KG1 (cell line): ENCODE data around the gene PRR5.

Experiments used
- DNase-seq: peaks from one replicate; lab custom pipeline; 2025; lab: John Stamatoyannopoulos, UW

The PRR5 gene

DNA sequence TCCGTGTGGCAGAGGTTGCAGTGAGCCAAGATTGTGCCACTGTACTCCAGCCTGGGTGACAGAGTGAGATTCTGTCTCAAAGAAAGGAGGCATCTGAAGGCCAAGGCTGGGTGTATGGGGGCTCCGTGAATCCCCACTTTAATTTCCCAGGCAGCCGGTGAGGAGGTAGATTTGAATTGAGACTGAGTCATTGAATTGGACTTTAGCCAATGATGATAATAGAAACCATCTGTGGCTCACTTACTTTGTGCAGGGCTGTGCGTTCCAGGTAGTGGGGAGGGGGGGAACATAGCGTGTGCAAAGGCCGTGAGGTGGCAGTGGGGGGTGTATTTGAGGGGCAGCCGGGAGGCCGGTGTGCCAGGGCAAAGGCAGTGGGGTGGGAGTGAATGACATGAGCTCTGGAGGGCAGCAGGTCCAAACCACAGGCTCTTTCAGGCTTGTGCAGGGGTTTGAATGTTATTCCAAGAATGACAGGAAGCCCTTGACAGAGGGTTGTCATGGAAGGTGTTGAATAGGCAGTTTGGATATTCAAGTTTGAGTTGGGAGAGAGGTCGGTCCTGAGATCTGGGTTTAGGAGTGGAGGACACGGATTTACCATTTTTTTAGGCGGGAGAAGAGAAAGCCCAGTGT lies 56.5 kb downstream of the PRR5 start:
- no peak for DNase-seq

DNA sequence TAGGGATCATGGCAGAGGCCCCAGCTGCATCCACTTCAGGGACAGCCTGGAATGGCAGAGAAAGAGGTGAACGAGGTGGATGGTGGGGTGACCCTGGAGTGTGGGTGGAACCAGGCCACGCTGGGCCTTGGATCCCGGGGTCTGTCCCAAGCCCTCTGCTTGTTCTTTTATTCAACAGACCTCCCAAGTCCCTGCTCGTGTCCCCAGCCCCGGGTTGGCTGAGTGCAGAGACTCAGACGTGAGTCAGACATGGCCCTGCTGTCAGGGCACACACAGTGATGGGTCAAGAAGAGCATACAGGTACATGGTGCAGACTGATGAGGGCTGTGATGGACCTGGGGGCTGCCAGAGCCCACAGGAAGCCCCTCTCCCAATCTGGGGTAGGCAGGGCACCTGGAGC lies 57.0 kb downstream of the PRR5 start:
- no peak for DNase-seq

DNA sequence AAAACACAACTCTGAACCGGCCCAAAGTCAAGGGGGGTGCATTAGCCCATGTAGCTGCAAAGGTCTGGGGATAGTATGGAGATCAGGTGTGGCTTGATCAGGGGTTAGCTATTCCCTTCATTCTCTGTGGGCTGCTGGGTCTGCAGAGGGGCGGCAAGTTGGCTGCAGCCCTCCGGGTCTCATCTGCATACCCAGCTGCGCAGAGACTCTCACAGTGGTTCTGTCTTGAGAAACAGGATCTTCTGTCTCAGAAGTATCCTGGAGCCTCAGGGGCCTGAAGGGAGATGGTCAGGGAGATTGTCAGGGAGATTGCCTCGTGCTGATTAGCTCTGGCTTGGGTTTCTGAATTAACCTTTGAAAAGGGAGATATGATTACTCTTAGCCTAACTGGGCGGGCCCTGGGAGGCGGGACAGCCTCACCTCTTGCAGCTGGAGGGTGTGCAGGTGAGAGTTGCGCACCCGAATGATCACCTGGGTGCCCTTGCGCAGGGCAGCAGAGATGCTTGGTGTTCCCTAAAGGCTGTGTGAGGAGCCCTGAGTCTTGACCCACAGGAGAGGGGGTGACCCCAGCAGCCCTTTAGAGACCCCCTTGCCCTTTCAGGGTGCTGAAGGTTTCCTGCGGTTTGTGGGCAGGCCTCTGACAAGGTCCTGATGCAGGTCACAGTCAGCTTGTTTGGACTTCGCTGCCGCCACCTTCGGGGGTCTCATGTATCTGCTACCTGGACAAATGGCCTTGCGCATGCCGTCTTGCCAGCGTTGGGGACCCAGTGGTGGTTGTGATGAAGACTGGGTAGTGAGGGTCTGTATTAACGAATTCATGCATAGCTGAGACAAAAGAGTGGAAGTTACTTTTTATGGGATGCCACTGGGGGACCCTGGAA lies 57.7 kb downstream of the PRR5 start:
- DNase-seq = no peak

DNA sequence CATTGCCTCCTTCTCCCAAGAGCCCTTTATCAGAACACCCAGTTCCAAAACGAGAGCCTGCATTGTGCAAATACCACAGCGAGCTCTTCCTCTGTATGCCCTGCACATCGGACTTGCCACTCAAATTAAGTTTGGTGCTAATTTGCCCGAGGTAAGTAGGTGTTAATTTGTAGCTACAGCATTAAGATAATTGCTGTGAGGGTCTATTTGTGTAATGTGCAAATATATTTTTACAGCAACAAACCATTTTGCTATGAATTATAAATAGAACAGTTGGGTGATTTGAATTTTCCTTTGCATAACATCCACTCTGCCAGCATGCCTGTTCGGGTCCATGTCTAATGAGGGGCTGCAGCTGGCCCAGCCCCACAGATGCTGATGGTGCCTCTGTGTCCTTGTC lies 58.5 kb downstream of the PRR5 start:
- DNase-seq = no peak

DNA sequence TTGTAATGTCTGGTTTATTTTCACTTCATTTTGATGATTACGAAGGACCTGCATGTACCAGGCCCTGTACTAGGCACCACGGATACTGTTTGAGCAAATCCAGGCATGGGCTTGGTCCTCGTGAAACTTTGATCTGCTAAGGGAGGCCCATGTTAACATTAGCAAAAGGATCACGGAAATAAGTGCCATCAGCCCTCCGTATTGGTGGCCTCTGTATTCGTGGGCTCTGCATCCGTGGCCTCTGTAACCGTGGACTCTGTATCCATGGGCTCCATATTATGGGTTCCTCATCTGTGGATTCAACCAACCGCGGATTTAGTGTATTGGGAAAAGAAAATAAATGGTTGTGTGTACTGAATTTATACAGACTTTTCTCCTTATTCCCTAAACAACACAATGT lies 59.0 kb downstream of the PRR5 start:
- no peak for DNase-seq

DNA sequence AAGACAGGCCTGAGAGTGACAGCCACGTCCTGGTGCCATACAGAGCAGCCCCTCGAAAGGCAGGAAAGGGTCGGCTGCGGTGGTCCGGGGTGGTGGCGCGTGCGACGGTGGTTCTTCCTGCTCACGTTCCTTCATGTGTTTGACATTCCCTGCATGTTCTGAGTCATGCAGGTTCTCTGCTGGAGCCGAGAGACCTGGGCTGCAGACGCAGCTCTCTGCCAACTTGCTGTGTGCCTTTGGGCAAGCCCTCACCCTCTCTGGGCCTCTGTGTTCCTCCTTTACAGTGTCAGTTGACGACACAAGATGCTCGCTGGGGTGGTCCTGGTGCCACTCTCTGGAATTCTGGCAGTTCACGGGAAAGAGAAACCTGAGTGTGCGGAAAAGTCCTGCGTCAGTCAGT lies 62.4 kb downstream of the PRR5 start:
- DNase-seq = no peak

DNA sequence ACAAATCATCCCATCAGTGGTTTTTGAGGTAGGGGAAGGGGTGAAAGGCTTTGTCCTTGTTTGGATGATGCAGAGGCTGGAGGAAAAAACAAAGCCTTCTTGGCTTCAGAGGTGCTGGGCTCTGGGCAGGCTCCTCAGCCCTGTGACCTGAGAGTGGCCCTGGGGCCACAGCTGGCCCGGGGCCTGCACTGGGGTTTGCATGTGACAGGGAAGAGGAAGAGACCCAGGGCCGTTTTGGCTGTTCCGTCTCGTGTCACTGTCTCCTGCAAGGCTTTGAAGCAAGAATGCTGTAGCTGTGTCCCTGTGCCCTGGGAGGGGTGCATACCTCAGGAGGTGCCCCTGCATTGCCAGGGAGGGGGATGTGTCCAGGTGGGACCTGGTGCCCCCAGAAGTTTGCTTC lies 63.0 kb downstream of the PRR5 start:
- no peak for DNase-seq

DNA sequence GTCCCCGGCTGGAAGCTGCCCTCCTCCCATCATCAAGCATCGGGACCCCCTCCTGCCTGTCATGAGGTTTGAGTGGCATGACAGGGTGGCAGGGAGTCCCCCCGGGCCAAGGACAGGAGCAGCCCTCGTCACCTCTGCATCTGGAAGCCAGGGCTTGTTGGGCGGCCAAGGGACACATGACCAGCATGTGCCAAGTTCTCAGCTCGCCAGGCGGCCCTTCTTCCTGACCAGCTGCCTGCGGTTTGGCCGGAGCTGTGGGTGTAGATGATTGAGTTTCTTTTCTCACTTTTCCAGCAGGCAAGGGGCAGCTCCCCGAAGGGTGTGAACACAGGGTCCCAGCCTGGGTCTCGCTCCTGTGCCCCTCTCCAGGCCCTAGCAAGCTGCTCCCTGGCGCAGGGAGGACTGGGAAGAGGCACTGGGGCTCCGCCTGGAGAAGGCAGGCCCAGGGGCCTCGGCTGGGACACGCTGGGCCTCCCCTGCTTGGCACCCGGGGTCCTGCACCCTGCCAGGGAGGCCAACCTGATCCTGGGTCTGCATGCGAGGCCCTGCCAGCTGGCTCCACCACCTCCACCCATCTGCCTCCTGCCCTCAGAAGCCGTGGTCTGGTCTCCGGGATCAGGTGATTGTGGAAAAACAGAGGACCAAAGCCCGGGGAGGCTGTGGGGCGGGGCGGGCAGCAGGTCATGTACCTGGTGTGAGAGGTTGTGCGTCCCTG lies 63.7 kb downstream of the PRR5 start:
- no peak for DNase-seq

DNA sequence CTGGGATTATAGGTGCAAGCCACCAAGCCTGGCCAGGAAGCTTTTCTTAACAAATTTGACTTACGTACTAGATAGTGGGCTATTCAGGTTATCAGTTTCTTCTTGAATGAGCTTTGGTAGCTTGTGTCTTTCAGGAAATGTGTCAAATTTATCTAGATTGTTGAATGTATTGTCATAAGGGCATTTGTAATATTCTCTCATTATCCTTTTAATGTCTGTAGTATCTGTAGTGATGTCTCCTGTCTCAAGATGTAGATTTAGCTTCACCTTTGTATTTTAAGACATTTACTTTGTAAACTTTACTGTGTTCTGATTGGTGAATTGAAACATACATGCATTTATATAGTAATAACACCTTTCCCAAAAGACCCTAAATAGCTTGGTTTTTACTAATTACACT lies 71.1 kb downstream of the PRR5 start:
- no peak for DNase-seq

DNA sequence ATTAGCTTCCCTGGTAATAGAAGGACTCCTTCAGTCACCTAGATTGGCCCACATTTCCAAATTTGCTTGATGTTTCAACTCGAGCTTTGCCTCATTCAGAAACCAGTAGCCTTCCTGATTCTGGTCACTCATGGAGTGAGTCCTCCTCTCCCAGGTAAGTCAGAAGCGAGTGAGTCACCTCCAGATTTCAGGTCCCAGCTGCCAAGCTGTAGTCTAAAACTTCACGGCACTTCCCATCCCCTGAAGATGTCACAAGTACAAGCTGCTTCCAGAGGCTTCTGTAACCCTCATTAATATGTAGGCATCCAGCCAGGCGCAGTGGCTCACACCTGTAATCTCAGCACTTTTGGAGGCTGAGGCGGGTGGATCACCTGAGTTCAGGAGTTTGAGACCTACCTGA lies 73.9 kb downstream of the PRR5 start:
- no peak for DNase-seq

DNA sequence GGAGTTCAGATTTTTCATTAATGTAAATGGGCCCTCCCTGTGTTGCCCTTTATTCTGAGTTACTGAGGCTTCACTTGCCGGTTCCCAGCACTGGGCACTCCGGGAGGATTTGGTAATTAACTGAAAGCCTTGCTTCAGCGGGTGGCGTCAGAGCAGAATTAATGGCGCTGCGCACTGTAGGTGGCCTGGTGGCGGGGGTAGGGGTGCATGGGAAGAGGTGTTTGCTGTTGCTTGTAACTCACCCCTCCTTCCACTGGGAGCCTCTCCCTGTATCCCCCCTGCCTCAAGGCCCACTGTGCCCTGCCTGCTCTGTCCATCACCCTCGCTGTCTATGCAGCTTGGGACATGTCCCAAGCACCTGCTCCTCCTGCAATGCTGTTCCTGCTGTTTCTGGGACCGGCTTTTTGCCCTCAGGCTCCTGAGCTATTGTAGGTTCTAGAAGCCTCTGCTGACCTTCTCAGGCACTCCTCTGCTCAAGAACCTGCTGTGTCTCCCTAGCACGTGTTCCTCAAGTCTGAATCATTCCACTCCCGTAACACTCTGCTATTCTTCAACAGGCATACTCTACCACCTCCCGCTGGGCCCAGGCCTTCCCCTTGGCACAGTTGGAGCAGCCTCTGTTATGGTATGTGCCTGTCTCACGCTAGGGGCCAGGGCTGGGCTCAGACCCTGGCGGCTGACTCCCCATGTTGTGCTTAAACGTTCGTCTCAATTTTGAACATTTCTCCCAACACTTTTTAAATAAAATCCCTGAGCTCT lies 74.8 kb downstream of the PRR5 start:
- no peak for DNase-seq

DNA sequence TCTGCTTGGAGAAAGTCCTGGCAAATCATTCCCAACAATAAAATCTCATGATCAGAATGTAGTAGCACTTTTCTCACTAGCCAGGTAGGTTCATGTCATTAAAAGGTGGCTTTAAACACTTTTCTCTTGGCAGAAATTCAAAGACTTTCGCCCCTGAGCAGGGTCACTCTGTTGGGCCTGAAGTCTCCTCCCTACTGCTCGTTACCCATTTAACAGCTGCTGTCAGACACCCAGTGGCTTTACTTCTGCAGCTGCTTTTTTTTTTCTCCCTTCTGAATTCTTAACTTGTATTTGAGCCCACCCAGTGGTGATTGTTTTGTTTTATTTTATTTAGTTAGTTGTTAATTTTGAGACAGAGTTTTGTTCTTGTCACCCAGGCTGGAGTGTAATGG lies 75.4 kb downstream of the PRR5 start:
- no peak for DNase-seq

DNA sequence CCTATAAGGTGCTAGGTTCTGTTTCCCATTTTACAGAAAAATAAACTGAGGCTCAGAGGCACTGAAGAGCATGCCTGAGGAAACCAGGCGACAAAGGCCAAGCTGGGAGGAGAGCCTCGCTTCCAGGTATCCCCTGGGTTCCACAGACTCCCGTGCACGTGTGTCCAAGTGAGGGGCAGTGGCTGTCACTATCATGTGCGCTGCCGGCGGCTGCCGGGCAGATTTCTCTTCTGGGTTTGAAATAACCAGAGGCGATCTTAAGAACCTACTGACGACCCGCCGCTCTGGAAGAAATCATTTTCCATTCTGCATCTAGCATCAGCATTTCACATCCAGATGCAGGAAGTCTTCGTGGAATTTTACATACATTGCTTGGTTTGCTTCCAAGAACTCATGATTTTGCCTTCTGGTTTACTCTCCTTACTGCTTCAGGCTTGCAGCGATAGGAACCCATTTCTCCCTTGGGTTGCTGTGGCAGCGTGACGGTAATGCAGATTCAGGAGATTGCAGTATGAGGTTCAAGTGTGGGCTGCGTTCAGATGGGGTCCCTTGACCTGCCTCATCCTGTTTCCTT lies 79.0 kb downstream of the PRR5 start:
- no peak for DNase-seq

DNA sequence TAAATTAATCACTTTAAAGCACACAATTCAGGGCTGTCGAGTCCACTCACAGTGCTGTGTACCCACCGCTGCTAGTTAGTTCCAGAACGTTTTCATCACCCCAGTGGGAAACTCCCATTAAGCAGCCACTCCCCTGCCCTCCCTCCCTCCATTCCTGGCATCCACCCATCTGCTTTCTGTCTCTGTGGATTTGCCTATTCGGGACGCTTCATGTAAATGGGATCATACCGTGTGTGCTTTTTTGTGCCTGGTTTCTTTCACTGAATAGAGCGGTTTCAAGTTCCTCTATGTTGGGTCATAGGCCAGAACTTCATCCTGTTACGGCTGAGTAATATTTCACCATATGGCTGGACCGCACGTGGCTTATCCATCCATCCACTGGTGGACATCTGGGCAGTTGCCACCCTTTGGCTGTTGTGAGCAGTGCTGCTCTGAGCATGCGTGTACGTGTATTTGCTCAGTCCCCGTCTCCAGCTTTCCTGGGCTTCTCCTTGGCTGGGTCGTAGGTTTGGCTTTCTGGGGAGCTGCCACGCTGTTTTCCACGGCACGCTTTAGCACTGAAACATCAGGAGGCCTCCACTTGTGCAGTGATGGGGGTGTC lies 80.5 kb downstream of the PRR5 start:
- no peak for DNase-seq

DNA sequence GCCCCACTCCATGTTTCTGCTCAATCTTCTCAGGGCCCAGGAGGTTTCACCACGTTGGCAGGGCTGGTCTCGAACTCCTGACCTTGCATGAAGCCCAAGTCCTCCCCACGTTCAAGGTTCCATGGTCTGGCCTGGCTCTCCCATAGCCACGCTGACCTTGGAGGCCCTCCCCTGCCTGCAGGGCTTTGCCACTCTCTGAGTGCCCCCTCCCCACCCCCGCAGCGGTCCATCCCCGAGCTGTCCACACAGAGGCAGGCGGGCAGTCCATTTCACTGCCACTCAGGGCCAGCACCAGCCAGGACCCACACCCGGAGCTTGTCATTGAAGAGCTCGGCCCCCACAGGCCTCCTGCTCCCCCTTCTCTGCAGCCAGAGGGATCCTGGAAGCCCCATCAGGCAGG lies 81.1 kb downstream of the PRR5 start:
- DNase-seq = no peak

DNA sequence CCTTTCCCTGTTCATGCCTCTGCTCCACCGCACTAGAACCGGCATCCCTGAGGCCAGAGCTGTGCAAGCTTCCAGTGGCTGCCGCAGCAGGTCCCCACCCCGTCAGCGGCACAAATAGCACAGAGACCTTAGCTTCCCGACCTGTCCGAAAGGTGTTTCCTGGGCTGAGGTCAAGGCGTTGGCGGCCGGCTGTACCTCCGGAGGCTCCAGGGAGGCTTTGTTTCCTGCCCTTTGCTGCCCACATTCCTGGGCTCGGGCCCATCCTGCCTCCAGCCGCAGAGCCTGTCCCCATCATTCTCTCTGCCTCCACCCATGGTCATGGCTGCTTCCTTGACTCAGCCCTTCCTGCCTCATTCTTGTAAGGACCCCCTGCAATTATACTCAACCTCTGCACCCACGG lies 81.6 kb downstream of the PRR5 start:
- DNase-seq = no peak

DNA sequence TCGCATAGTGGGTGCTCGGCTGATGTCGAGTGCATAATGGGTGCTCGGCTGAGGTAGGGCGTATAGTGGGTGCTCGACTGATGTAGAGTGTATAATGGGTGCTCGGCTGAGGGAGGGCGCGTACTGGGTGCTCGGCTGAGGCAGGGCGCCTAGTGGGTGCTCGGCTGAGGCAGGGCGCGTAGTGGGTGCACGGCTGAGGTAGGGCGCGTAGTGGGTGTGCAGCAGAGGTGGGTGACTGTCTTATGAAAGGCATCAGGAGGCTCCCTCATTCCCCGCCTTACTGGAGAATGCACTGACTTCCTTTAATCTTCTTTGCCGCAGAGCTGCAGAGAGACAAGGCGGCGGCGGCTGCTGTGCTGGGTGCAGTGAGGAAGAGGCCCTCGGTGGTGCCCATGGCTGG lies 84.1 kb downstream of the PRR5 start:
- DNase-seq = no peak

DNA sequence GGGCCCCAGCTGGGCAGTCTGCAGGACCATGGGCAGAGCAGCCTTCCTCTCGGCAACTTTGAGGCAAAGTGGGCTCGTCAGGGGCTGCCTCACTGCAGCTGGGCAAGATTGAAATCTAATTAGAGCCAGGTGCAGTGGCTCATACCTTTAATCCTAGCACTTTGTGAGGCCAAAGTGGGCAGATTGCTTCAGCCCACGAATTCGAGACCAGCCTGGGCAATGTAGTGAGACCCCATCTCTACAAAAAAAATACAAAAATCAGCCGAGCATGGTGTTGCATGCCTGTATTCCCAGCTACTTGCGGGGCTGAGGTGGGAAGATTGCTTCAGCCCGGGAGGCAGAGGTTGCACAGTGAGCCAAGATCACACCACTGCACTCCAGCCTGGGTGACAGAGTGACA lies 84.6 kb downstream of the PRR5 start:
- no peak for DNase-seq
